HEK293 (cell line): ENCODE results near the gene CYP27B1.

ENCODE experiments used
- KLF7 ChIP-seq: fragments of 450-650 bp; formaldehyde crosslinking; IDR thresholded peaks from 2 replicates; pipeline ENCODE4 v1.5.1; 2016; ENCODE audit warnings: missing biosample characterization, missing genetic modification characterization, borderline replicate concordance
- ZBTB10 ChIP-seq: fragments of 450-650 bp; formaldehyde crosslinking; IDR thresholded peaks from 2 replicates; pipeline ENCODE4 v1.5.1; 2016; ENCODE audit warnings: missing biosample characterization, missing genetic modification characterization
- ZNF777 ChIP-seq: fragments of 450-650 bp; formaldehyde crosslinking; IDR thresholded peaks from 2 replicates; pipeline ENCODE4 v1.5.1; 2017; ENCODE audit warnings: missing biosample characterization, missing genetic modification characterization, borderline replicate concordance

DNA sequence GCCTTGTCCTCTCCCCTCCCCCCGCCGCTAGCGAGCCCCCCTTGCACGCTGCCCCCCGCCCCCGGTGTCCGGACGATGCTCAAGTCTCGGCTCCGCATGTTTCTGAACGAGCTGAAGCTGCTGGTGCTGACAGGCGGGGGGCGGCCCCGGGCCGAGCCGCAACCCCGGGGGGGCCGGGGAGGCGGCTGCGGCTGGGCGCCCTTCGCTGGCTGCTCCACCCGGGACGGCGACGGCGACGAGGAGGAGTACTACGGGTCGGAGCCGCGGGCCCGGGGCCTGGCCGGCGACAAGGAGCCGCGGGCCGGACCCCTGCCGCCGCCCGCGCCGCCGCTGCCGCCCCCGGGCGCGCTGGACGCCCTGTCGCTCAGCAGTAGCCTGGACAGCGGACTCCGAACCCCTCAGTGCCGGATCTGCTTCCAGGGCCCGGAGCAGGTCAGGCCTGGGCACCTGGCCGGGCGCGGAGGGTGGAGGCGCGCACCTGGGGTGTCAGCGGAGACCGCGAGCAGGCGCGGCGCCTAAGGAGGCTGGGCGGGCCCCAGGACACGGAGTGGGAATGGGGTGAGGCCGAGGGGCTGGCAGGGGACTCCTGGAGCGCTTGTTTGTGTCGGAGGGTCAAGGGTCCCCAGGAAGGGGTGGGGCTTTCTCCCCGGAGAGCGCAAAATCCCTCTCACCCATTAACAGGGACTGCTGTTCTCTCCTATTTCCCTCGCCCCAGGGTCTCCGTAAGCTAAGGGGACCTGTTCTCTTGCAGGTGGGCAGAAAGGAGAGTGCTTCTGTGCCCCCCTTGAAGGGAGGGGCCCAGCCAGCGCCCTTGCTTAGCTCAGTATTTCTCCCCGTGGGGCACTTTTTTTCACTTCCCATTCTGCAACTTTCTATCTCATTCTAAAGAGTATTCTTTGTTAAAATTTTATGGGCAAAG, 11.2 kb downstream of the CYP27B1 start:
- TF ChIP-seq ZBTB10 (tag by site-specific recombination) (no peak), KLF7 (tag by site-specific recombination) (no peak), ZNF777 (no peak)
